HG02759 (cell line): Measurements from ENCODE around the gene RAB12.
"Not testable (repeated sequence)": the region's sequence is repeated elsewhere in the genome, so short reads cannot be mapped to it uniquely, and the experiment has no call there.

Experiments
- ATAC-seq: cut with Tn5 transposase; IDR thresholded peaks from one replicate; pipeline ENCODE4 v1.9.1; 2021; ENCODE audit warnings: mild to moderate bottlenecking, moderate library complexity; ENCODE audit not compliant: unreplicated experiment

RAB12 gene

GRCh38 chr18:8643326-8643878, 34.2 kb downstream of the RAB12 start:
- no peak for ATAC-seq

- not testable (repeated sequence) for ATAC-seq
Measured at GRCh38 chr18:8647359-8647758, 38.1 kb downstream of the RAB12 start.

- not testable (repeated sequence) for ATAC-seq
Measured at GRCh38 chr18:8651478-8652261, 42.4 kb downstream of the RAB12 start.

- ATAC-seq = no peak
Measured at GRCh38 chr18:8654503-8655451, 45.5 kb downstream of the RAB12 start.

GRCh38 chr18:8656232-8656631, 47.0 kb downstream of the RAB12 start:
- ATAC-seq = no peak

- no peak for ATAC-seq
Measured at GRCh38 chr18:8657050-8657820, 48.0 kb downstream of the RAB12 start.

- no peak for ATAC-seq
Measured at GRCh38 chr18:8657873-8658470, 48.7 kb downstream of the RAB12 start.

- no peak for ATAC-seq
Measured at GRCh38 chr18:8658858-8659485, 49.7 kb downstream of the RAB12 start.

GRCh38 chr18:8659609-8660242, 50.5 kb downstream of the RAB12 start:
- no peak for ATAC-seq

- no peak for ATAC-seq
Measured at GRCh38 chr18:8660316-8660715, 51.1 kb downstream of the RAB12 start.

GRCh38 chr18:8661754-8662559, 52.7 kb downstream of the RAB12 start:
- no peak for ATAC-seq

- no peak for ATAC-seq
Measured at GRCh38 chr18:8662560-8663255, 53.5 kb downstream of the RAB12 start.

GRCh38 chr18:8667846-8668245, 58.6 kb downstream of the RAB12 start:
- no peak for ATAC-seq

GRCh38 chr18:8668381-8668780, 59.1 kb downstream of the RAB12 start:
- ATAC-seq = no peak

GRCh38 chr18:8669571-8669970, 60.3 kb downstream of the RAB12 start:
- ATAC-seq = no peak

- ATAC-seq = peak; percentile 77
Measured at GRCh38 chr18:8673256-8674209, 64.3 kb downstream of the RAB12 start.

- ATAC-seq = no peak
Measured at GRCh38 chr18:8675057-8675456, 65.8 kb downstream of the RAB12 start.
